Measurements from ENCODE around the gene TMIE.

DNA sequence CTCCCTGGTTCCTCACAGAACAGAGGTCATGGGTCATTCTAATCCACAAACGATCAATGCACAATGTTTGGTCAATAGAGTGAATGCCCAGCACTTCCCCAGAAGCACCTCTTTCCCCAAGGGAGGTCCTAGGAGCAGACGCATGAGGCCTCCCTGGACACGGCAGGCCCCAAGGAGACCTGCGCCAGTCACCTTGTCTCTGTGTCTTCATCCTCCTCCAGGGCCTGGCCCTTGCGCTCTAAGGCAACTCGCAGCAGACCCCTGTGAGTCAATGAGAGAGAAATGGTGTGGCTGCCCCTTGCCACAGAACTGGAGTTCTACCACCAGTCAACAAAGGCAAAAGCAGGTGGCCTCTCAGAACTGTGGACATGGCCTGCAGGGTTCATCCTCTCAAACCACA, 25.8 kb upstream of the TMIE start:
- TF ChIP-seq, protein P1, sequence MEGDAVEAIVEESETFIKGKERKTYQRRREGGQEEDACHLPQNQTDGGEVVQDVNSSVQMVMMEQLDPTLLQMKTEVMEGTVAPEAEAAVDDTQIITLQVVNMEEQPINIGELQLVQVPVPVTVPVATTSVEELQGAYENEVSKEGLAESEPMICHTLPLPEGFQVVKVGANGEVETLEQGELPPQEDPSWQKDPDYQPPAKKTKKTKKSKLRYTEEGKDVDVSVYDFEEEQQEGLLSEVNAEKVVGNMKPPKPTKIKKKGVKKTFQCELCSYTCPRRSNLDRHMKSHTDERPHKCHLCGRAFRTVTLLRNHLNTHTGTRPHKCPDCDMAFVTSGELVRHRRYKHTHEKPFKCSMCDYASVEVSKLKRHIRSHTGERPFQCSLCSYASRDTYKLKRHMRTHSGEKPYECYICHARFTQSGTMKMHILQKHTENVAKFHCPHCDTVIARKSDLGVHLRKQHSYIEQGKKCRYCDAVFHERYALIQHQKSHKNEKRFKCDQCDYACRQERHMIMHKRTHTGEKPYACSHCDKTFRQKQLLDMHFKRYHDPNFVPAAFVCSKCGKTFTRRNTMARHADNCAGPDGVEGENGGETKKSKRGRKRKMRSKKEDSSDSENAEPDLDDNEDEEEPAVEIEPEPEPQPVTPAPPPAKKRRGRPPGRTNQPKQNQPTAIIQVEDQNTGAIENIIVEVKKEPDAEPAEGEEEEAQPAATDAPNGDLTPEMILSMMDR (IDR thresholded peaks at IDR 0.05): no peak
- TF ChIP-seq POLR2AphosphoS5 (IDR thresholded peaks at IDR 0.05; ENCODE audit: low read depth, low read length) (no peak), SIN3A (IDR thresholded peaks at IDR 0.05; ENCODE audit: borderline replicate concordance, insufficient read depth, low read depth, low read length) (no peak)
